Epithelial cell of esophagus (primary cell): ENCODE measurements around the gene STEAP2.
"Not testable (repeated sequence)": the region's sequence is repeated elsewhere in the genome, so short reads cannot be mapped to it uniquely, and the experiment has no call there.

ENCODE experiments used
- DNase-seq: peaks from one replicate; pipeline ENCODE4 v3.0.0; 2010; ENCODE audit warnings: low read depth
- H3K4me3 ChIP-seq: 2 replicates; pipeline ENCODE4 v1.5.1; 2011; ENCODE audit warnings: mild to moderate bottlenecking, low read length, control low read depth
- TF ChIP-seq, protein P1 (sequence below): IDR thresholded peaks from 2 replicates; pipeline ENCODE4 v1.5.1; 2011; ENCODE audit warnings: low read depth, mild to moderate bottlenecking, low read length, control low read depth, inconsistent platforms; ENCODE audit not compliant: insufficient read depth; ENCODE audit errors: missing control alignments

Gene STEAP2

DNA sequence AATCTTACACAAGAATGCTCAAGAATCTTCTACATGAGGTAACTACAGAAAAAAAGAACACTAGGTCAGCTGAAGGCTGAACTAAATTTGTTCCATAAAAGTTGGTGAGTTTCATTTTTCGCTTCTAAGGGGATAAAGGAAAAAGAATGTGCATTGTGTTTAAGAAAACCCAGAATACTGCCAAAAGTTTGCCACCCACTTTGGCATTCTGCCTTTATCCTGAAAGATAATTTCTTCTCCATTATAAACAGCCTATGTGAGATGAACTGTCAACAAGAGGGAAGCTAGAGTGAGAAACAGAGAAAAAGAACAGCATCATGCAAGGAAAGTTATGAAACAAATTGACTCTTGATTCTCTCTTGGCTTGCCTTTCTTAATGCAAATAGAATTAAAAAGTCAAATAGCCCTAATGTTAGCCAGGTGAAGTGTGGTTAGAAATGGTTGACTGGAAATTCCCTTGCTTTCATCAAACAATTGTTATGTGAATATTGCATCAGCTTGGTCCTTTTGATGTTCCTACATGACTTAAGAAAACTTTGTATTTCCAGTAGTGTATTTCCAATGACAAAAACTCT, 31.4 kb upstream of the STEAP2 start:
- peak; percentile 71 for DNase-seq
- TF ChIP-seq, protein P1, sequence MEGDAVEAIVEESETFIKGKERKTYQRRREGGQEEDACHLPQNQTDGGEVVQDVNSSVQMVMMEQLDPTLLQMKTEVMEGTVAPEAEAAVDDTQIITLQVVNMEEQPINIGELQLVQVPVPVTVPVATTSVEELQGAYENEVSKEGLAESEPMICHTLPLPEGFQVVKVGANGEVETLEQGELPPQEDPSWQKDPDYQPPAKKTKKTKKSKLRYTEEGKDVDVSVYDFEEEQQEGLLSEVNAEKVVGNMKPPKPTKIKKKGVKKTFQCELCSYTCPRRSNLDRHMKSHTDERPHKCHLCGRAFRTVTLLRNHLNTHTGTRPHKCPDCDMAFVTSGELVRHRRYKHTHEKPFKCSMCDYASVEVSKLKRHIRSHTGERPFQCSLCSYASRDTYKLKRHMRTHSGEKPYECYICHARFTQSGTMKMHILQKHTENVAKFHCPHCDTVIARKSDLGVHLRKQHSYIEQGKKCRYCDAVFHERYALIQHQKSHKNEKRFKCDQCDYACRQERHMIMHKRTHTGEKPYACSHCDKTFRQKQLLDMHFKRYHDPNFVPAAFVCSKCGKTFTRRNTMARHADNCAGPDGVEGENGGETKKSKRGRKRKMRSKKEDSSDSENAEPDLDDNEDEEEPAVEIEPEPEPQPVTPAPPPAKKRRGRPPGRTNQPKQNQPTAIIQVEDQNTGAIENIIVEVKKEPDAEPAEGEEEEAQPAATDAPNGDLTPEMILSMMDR: no peak
- no peak overlapping the region for H3K4me3 ChIP-seq

DNA sequence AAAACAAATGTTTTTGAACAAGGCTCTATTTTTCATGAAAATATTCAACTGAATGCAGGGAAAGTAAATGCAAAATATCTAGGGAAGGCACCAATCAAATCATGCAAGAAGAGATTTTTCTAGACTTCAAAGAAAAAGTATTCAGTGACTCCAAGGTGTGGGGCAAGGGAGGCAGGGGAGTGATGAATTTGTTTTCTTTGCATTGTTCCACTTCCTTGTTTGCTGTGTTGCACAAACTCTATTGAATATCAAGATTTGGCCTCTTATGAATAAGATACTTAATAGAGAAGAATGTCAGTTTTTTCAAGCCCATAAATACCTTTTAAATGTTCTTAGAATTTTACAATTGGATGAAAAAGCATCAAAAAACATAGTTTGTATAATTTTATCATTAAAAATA, 30.9 kb upstream of the STEAP2 start:
- peak; percentile 64 for DNase-seq
- TF ChIP-seq, protein P1: no peak
- no peak overlapping the region for H3K4me3 ChIP-seq

DNA sequence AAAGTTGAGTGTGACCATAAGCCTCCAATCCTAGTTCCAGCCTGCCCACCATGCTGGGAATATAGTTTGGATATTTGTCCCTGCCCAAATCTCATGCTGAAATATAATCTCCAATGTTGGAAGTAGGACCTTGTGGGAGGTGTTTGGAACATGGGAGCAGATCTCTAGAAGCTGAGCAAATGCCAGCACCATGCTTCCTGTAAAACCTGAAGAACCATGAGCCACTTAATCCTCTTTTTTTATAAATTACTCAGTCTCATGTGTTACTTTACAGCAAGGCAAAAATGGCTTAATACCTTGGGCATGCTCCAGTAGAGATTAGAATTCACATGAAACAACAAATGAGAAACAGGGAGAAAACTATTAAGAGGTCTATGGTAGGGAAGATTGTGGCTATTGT, 30.1 kb upstream of the STEAP2 start:
- peak; percentile 64 for DNase-seq
- TF ChIP-seq, protein P1: no peak
- H3K4me3 ChIP-seq: no peak overlapping the region

DNA sequence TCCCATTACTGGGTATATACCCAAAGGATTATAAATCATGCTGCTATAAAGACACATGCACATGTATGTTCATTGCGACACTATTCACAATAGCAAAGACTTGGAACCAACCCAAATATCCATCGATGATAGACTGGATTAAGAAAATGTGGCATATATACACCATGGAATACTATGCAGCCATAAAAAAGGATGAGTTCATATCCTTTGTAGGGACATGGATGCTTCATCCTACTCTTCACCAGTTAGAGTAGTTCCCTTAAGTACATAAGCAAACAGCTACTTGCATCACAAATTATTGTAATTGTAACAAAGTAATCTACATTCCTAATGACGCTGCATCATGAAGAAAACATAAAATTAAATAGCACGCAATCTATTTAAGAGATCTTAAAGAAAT, 25.2 kb upstream of the STEAP2 start:
- not testable (repeated sequence) for H3K4me3 ChIP-seq, DNase-seq

DNA sequence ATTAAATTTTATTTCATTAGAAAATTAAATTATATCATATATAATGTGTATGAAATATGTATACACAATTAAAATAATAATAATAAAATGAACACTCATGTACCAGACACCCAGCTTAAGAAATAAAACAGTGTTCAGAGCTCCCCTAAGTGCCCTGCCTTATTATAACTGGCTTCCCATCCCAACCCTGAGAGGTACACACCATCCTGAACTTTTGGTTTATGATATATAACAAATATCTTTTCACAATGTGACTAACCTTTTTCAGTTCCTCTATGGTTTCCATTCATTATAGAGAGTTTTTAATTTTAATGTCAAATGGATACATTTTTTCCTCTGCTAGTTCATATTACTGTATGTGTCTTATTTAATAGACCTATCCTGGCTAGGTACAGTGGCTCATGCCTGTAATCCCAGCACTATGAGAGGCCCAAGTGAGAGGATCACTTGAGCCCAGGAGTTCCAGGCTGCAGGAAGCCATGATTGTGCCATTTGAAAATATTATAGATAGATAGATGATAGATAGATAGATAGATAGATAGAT, 24.0 kb upstream of the STEAP2 start:
- no peak overlapping the region for H3K4me3 ChIP-seq
- TF ChIP-seq, protein P1: no peak
- DNase-seq: no peak

DNA sequence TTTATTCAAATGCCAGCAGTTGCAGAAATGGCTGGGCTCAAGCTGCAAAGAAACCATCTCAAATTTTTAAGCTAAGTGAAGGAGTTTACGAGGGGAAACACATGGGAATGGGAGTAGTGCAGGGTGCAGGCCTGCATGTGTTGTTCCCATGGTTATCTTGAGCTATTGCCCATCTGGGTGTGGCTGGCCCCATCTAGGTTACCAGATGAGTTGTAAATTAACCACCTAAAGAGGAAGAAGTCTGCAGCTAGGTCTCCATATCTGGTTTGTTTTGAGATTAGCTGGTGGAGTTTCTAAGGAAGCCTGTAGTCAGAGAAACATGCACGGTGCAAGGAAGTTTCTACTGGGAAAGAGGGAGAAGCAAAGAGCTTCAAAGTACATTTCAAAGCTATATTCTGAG, 23.3 kb upstream of the STEAP2 start:
- no peak overlapping the region for H3K4me3 ChIP-seq
- TF ChIP-seq, protein P1: no peak
- DNase-seq: no peak

DNA sequence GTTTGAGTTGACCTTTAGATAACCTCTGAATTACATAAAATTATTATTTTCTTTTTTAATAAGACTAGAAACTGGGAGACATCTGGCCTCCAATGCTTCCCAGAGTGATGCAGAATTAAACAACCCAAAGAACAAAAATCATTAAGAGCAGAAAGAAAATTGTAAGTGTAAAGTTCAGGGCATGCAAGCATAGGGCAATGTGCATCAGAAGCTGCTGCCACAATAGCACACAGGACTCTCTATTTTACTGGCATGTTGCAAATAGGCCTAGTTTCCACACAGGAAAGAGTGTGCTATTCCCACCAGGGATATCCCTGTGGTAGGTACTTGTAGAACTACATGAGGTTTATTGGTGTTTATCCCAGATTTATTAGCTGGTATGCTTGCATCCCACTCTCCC, 20.5 kb upstream of the STEAP2 start:
- TF ChIP-seq, protein P1: no peak
- no peak for DNase-seq
- no peak overlapping the region for H3K4me3 ChIP-seq
